Medulla oblongata (tissue), 1 donor: ENCODE results near the gene PARD3B.

Source experiments
- DNase-seq: peaks from one replicate; pipeline ENCODE4 v3.0.0-alpha.2; 2015; ENCODE audit errors: extremely low spot score

Gene PARD3B

GRCh38 chr2:205337274-205337673, 792.0 kb downstream of the PARD3B start:
- no peak for DNase-seq

DNA sequence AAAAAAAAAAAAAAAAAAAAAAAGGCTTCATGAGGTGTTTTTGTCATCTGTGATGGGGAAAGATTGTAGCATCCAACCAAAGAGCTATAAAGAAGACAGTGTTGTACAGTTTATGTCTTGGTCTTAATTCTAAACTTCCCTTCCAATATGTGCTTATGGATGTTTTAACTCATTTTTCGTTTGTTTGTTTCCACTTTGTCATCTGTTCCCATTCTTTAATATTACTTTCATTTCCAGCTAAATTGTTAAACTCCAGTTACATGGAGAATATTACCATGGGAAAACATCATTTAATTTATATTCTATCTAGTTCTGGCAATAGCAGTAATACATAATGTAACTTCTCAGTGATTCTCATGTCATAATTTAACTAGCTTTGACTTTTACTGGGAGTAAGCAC, 792.9 kb downstream of the PARD3B start:
- DNase-seq: no peak

- DNase-seq: no peak
These were observed 797.8 kb downstream of the PARD3B start for GRCh38 chr2:205343103-205343502.

GRCh38 chr2:205346649-205347048, 801.4 kb downstream of the PARD3B start:
- DNase-seq: no peak

DNA sequence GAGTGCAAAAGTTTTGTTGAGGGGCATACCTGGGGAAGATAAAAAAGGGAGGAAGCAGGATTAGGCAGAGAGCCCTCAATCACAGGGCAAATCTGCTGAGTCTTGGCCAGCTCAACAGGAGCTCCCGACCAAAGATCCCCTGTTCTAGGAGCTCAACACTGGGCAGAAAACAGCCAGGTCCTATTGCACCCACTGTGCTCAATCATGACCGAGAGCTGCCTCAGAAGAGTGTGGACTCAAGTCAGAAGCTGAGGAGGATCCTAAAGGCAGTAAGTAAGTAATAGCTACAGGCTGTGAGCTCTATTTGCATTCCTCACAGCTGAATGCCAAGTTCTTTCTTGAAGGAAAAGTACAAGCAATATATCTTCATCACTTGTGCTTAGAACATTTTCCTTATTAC, 802.6 kb downstream of the PARD3B start:
- DNase-seq: peak; percentile 4

DNA sequence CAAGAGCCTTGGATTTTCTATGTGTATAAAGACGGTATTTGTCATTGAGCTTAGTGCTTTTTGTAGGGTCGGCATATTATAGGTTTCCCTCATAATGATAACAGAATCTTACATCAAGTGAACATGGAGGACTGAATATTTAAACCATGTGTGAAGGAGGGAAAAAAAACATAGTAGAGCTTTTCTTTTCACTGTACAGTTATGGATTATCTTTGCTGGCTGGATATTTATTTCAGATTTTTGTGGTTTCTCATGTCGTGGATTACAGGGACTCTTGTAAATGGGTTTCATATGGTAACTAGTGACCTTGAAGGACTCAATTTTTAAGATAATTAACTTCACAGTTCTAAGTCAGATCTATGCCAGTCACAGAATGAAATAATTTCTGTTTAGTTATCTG, 806.8 kb downstream of the PARD3B start:
- DNase-seq: no peak

DNA sequence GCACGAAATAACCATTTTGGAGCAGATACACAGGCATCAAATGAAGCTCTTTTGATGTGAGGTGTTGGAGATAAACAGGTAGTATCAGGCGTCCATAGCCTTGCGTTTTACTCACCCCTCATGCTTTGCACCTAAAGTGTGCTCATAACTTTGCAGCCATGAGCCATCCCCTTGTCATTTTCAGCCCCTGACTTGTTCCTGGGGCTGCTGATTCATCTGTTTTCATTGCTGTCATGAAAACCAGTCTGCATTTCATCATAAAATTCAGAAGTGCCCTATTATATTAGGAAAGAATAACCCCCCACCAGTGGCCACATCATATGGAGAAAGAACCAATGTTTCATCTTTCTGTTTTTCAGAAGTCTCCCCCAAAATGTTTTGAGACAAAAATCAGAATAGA, 807.3 kb downstream of the PARD3B start:
- no peak for DNase-seq

- DNase-seq: no peak
These were observed 812.5 kb downstream of the PARD3B start for GRCh38 chr2:205357732-205358131.

DNA sequence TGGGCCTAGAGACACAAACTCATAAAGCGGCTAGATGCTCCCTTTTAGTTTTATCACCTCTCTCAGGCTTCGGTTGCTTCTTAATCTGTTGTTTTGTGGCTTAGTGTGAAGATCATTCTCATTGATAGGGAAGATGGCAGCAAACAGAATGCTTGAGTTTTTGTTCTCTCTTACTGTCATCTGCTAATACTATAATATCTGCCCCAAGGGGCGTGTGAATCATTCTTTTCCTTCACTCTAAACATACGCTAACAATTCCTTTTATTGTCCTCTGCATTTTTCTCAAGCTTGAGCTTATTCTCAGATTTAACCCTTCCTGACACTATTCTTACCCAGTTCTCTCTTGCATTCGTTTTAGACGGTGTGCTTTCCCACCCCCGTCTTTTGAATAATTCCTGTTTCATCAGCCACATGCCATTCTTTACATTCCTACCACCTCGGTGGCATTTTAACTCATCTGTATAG, 813.1 kb downstream of the PARD3B start:
- DNase-seq: no peak

DNA sequence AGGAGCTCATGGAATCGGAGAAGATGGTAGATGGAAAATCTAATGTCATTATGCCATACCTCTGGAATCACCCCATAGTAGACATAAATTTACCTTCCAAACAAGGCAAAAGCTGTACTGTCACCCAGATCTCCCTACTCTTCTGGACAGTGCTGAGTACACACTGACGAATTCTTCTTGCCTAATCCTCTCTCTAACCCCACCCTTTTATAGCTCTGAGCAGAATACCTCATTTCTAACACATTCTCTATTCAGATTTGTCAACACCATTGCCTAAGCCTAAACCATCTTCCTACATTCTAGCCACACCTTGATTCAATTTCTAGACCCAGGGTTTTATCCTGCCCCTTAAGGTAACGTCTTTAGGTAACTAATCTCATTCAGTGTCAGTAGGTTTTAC, 816.0 kb downstream of the PARD3B start:
- no peak for DNase-seq

- no peak for DNase-seq
These were observed 816.7 kb downstream of the PARD3B start for GRCh38 chr2:205361970-205362369.

DNA sequence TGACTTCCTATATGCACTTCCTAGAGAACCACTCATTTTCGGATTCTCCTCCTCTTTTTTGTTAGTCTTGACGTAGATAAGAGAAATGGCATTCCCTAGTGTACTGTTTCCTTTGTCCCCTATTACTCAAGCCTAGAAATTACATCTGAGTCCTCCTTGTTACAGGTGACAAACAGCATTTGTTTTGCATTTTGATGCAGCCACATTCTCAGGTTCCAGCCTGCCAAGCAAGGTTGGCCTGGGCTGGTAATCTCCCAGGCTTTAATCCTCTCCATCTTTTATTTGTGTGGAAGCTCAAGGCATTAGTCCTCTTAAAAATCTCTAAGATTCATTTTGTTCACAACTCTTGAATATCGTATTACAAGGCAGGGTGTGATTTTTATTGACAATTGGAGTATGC, 819.0 kb downstream of the PARD3B start:
- DNase-seq: no peak

GRCh38 chr2:205366336-205367060, 821.2 kb downstream of the PARD3B start:
- no peak for DNase-seq

- DNase-seq: no peak
These were observed 822.2 kb downstream of the PARD3B start for GRCh38 chr2:205367331-205367935.

GRCh38 chr2:205369813-205370212, 824.5 kb downstream of the PARD3B start:
- DNase-seq: no peak

GRCh38 chr2:205370726-205371125, 825.5 kb downstream of the PARD3B start:
- no peak for DNase-seq

DNA sequence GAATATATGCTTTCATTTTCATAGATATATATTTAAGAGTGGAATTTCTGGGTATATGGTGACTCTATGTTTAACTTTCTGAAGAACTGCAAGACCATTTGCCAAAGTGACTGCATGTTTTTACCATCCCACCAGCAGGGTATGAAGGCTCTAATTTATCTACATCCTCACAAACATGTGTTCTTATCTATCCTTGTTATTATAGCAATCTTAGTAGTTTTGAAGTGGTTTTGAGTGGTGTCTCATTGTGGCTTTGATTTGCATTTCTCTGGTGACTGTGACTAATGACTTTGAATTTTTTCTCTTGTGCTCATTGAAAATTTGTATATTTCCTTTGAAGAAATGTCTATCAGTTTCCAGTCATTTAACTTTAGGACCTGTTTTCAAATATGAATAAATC, 826.9 kb downstream of the PARD3B start:
- no peak for DNase-seq

GRCh38 chr2:205375461-205376448, 830.5 kb downstream of the PARD3B start:
- no peak for DNase-seq

DNA sequence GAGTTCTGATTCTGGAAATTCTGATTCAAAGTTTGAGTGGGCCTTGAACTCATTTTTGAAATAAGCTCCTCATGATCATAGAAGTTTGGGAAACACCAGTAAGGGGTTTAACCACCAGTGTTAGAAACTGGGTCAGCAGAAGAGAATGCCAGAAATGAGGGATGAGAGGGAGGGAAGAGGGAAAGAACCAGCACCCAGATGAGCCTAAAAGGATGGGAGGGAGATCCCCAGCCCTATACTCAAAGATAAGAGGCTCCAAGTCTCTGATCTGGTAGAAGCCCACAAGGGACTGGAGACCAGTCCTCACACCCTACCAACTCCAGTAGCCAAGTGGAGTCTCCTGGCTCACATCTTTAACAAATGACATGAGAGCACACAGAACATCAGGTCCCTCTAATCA, 832.0 kb downstream of the PARD3B start:
- no peak for DNase-seq

- no peak for DNase-seq
These were observed 838.3 kb downstream of the PARD3B start for GRCh38 chr2:205383601-205384000.

DNA sequence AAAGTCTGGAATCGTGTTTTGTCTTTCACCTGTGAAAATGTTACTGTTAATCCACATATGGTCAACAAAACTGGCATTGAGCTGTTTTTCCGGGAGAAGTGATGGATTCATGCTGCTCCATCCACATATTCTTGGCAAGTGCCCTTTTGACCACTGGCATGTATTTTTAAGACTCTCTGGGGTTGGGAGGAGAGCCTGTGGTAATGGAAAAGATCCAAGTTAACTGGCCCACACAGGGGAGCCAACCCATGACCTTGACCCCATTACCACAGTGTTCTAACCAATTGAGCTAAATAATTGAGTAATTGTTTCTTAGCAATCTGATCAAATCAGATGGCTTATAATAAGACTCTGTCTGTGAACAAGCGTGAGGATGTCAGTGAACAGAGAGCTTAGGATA, 840.8 kb downstream of the PARD3B start:
- no peak for DNase-seq

DNA sequence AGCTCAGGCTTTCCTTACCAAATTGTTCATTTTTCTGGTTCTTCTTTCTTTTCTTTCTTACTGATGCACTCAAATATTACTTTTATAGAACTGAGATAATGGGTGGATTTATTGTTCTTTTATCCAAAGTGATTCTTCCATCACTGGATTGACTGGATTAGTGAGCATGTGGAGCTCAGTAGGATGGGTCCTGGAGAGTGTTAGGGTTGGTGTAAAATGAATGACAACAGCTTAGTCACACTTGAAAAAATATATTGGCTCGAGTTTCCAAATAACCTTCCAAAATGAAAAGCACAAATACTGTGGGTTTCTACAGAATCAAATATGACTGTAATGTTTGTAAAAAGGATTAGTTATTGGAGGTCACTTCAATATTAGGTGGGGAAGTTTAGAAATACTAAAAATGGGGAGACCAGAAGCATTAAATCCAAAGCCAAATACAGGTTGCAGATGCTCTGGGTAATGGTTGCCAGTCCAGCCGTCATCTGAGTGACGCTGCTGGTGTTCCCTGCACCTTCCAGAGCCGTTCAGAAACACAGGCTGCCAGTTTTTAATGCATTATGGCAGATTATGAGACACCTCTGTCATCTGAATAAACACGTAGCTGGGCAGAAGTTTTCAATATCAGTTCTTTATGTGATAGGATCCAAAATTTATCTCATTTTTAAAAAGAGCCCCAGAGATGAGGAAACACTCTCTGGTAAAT, 842.2 kb downstream of the PARD3B start:
- DNase-seq: no peak
